A673 (cell line): ENCODE measurements around the gene ADCYAP1R1. TPM values are rescaled to one million over a fixed set of nuclear protein-coding genes. Genes with fewer than 3 reads are reported as not detected.

Experiments
- BruUV-seq: library from RNA; stranded (reverse); fragments of 400-500 nt; replicated peaks from 2 replicates; lab custom pipeline; 2021; lab: Mats Ljungman, UMichigan
- CTCF ChIA-PET: fragments of 300-600 bp; sonication (Branson Sonifier 250); formaldehyde crosslinking; loops from one replicate; lab custom pipeline; 2022; ENCODE audit warnings: antibody characterized with exemption; lab: Charles Lee
- POLR2A ChIA-PET: fragments of 300-600 bp; sonication (Branson Sonifier 250); formaldehyde crosslinking; loops from one replicate; lab custom pipeline; 2022; ENCODE audit warnings: antibody characterized with exemption; ENCODE audit not compliant: low non-redundant PET; lab: Charles Lee
- DNase-seq: peaks from one replicate; pipeline ENCODE4 v3.0.0-alpha.2; 2015; ENCODE audit warnings: low spot score
- H3K27ac ChIP-seq: fragments of 200-600 bp; sonication (generic); 2 replicates; pipeline ENCODE4 v1.5.1; 2016; ENCODE audit warnings: mixed run types, low read depth, mild to moderate bottlenecking, mixed read lengths, antibody characterized with exemption, low read length; ENCODE audit not compliant: poor library complexity, severe bottlenecking
- H3K27me3 ChIP-seq: fragments of 200-600 bp; sonication (generic); replicated peaks from 2 replicates; pipeline ENCODE4 v1.6.1; 2017; ENCODE audit warnings: mixed run types, low read depth, mild to moderate bottlenecking, mixed read lengths, antibody characterized with exemption, low read length; ENCODE audit not compliant: insufficient read depth, poor library complexity
- H3K36me3 ChIP-seq: fragments of 200-600 bp; sonication (generic); 2 replicates; pipeline ENCODE4 v1.6.1; 2016; ENCODE audit warnings: mixed run types, mild to moderate bottlenecking, mixed read lengths, antibody characterized with exemption, low read length; ENCODE audit not compliant: insufficient read depth, poor library complexity, severe bottlenecking
- H3K4me1 ChIP-seq: fragments of 200-600 bp; sonication (generic); 2 replicates; pipeline ENCODE4 v1.6.1; 2017; ENCODE audit warnings: mixed run types, mild to moderate bottlenecking, mixed read lengths, antibody characterized with exemption, low read length; ENCODE audit not compliant: insufficient read depth, poor library complexity, severe bottlenecking
- H3K4me3 ChIP-seq: fragments of 200-600 bp; sonication (generic); 2 replicates; pipeline ENCODE4 v1.5.1; 2016; ENCODE audit warnings: low read depth, mixed run types, mild to moderate bottlenecking, mixed read lengths, low read length; ENCODE audit not compliant: poor library complexity, severe bottlenecking
- H3K9me3 ChIP-seq: fragments of 200-600 bp; sonication (generic); 2 replicates; pipeline ENCODE4 v1.6.1; 2016; ENCODE audit warnings: mixed run types, low read depth, mild to moderate bottlenecking, mixed read lengths, antibody characterized with exemption, low read length; ENCODE audit not compliant: poor library complexity, severe bottlenecking
- EZH2 ChIP-seq: fragments of 200-600 bp; sonication (generic); IDR thresholded peaks from 2 replicates; pipeline ENCODE4 v1.6.1; 2017; ENCODE audit warnings: borderline replicate concordance, low read depth, mild to moderate bottlenecking, mixed read lengths, antibody characterized with exemption, low read length; ENCODE audit not compliant: poor library complexity, severe bottlenecking
- intact Hi-C: fragments of 100-400 bp; cut with micrococcal nuclease; formaldehyde crosslinking; loops from one replicate; pipeline ENCODE4 v1.10.0; 2022; ENCODE audit not compliant: unreplicated experiment
- total RNA-seq: library from RNA; stranded (reverse); gene quantifications from 2 replicates; pipeline ENCODE4 v1.2.3, GENCODE V29; 2021
- TF ChIP-seq, protein P1 (sequence below): fragments of 300-800, 200-600 bp; sonication (generic); conservative IDR thresholded peaks from 2 replicates; pipeline ENCODE4 v1.5.1; 2017; ENCODE audit warnings: low read depth, mild to moderate bottlenecking, antibody characterized with exemption, low read length, moderate library complexity, mixed read lengths

ADCYAP1R1 gene
- total RNA-seq, 1 experiment from 2014 or later = not detected

DNA sequence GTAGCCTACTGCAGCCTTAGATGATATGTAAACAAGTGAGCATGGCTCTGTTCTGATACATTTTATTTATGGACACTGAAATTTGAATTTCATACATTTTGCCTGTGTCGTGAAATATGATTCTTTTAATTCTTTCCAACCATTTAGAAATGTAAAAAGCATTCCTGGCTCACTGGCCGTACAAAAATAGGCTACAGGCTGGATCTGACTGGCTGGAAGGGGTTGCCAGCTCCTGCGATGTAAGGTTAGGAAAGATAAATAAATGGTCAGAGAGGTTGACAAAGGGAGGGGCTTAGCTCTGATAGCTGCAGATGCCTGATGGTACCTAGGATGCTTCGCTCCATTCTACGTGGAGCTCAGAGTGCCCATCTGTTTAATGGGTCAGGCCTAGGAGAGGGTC lies 3.4 kb downstream of the ADCYAP1R1 start:
- CTCF ChIA-PET = no interaction called here
- TF ChIP-seq EZH2 = no peak
- TF ChIP-seq, protein P1, sequence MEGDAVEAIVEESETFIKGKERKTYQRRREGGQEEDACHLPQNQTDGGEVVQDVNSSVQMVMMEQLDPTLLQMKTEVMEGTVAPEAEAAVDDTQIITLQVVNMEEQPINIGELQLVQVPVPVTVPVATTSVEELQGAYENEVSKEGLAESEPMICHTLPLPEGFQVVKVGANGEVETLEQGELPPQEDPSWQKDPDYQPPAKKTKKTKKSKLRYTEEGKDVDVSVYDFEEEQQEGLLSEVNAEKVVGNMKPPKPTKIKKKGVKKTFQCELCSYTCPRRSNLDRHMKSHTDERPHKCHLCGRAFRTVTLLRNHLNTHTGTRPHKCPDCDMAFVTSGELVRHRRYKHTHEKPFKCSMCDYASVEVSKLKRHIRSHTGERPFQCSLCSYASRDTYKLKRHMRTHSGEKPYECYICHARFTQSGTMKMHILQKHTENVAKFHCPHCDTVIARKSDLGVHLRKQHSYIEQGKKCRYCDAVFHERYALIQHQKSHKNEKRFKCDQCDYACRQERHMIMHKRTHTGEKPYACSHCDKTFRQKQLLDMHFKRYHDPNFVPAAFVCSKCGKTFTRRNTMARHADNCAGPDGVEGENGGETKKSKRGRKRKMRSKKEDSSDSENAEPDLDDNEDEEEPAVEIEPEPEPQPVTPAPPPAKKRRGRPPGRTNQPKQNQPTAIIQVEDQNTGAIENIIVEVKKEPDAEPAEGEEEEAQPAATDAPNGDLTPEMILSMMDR = no peak

DNA sequence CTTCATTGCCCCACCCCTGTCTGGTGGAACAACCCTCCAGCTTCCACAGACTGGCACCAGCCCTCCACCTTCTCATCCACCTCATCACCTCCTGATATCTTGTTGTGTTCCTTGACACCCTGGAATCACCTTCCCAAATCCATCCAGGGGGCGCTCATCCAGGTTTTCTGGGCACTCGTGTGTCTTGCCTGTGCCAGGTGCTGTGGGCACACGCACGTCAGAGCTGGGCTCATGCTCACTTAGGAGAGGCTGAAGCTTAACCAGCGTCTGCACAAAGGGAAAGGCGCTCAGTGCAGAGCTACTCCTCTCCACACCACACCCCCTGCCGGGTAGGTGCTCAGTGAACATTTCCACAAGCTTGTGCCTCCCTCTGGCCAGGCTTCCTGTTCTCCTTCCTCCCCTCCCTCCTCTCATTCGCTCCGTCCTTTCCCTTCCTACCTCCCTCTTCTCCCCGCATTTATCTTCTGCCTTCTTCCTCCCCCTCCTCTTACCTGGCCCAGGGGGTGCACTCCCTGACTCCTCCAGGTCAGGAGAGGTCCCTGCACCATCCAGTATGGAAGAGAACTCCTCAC lies 4.8 kb downstream of the ADCYAP1R1 start:
- intact Hi-C loops = no loop called here
- H3K4me1 ChIP-seq = no peaks in the 10 kb centered on the region
- H3K36me3 ChIP-seq = no peaks in the 10 kb centered on the region
- CTCF ChIA-PET = no interaction called here
- no peak overlapping the region for H3K4me3 ChIP-seq
- no peaks in the 10 kb centered on the region for H3K9me3 ChIP-seq
- POLR2A ChIA-PET = no interaction called here
- peaks cover 31% of the 10 kb centered on the region for H3K27me3 ChIP-seq
- BruUV-seq = no TSS peak
- no peak for DNase-seq
- H3K27ac ChIP-seq = no peak overlapping the region
- no peak for TF ChIP-seq EZH2
- TF ChIP-seq, protein P1 = peak; percentile 42

More for the DNA sequence above, 3.4 kb downstream of the ADCYAP1R1 start:
- H3K4me3 ChIP-seq = no peak overlapping the region
- intact Hi-C loops = no loop called here
- H3K9me3 ChIP-seq = no peaks in the 10 kb centered on the region
- POLR2A ChIA-PET = no interaction called here
- DNase-seq = no peak
- H3K4me1 ChIP-seq = no peaks in the 10 kb centered on the region
- H3K27ac ChIP-seq = no peak overlapping the region
- H3K27me3 ChIP-seq = peaks cover 45% of the 10 kb centered on the region
- H3K36me3 ChIP-seq = no peaks in the 10 kb centered on the region
- no TSS peak for BruUV-seq

DNA sequence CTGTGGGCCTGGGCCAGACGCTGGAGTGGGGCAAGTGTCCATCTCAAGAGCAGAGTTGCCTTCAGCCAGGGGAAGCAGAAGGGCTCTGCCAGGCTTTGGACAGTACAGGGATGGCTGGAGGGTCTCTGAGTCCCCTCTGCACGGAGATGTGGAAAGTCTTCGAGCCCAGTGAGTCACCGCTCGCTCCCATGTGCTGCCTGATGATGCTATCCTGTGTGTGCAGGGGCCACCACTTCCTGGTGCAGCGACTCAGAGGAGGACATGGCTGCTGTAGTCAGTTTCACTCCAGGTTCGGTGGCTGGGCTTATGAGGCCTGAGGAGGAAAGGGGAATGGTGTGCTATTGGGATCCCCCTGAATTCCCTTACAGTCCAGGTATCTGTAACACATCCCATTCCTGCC lies 6.0 kb downstream of the ADCYAP1R1 start:
- ChIA-PET CTCF (no interaction called here), POLR2A (no interaction called here)
- Histone ChIP-seq H3K36me3 (no peaks in the 10 kb centered on the region), H3K4me1 (no peaks in the 10 kb centered on the region), H3K27me3 (peaks cover 20% of the 10 kb centered on the region), H3K9me3 (no peaks in the 10 kb centered on the region), H3K4me3 (no peak overlapping the region), H3K27ac (no peak overlapping the region)
- intact Hi-C loops = no loop called here
- no peak for DNase-seq
- TF ChIP-seq, protein P1 = no peak
- TF ChIP-seq EZH2 = no peak
- BruUV-seq = no TSS peak
